ENCODE results near the gene NECTIN1. TPM values are rescaled to one million over a fixed set of nuclear protein-coding genes. Genes with fewer than 3 reads are reported as not detected.

The NECTIN1 gene
- total RNA-seq, 1 donor from 2014 or later = 2.6 TPM

DNA sequence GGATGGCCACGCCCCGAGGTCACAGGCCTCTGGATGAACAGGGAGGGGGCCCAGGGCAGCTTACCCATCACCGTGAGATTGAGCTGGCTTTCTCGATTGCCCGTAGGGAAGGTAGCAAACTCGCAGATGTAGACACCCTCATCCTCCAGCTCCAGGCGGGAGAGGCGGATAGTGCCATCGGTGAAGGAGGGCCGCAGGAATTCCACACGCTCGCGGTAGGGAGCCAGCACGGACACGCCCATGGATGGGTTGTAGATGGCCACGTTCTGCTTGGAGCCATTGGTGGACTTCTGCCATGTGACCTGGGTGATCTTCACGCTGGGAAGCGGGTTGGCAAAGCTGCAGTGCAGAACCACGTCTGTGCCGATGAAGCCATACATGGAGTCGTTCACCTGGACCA lies 50.6 kb downstream of the NECTIN1 start:
- intact Hi-C loops (cut with micrococcal nuclease) = no loop called here

DNA sequence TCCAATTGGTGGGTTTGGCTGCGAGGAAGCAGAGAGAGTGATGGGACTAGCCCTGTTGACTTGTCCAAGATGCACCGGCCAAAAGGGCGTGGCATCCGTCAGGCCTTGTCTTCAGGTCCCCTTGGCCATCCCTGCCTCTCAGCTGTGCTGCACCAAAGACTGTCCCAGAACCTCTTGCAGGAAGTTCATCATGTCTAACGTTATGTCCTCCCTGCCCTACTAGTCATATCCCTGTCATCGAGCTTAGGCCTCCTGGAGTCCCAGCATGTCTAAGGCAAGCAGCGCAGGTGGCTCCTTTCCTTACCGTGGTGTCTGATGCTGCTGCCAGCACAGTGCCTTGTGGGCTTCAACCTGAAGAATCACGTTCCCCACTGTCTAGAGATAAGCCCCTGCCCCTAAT lies 51.2 kb downstream of the NECTIN1 start:
- intact Hi-C loops (cut with micrococcal nuclease) = no loop called here

DNA sequence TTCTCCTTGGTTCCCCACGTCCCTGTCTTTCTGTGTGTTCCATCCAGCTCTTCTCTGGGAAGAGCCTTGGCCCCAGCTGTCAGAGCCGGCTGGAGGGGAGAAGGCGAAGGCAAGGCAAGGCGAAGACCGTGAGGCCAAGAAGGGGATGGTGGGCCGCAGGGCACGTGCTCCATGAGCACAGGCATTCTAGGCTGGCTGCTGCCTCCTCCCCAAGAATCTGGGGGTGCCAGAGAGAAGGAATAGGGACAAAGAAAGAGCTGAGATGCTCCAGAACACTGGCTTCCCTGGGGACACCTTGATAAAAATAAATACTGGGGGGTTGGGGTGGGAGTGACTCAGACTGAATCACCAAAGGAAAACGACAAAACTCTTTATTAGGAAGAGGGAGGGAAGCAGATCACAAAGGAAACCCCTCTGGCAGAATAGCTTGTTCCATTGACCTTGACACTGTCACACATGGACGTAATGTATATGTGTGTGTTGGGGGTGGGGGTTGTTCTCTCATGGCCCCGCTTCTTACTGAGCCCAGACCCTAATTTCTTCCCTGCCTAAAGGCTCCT lies 52.5 kb downstream of the NECTIN1 start:
- intact Hi-C loops (cut with micrococcal nuclease) = no loop called here

DNA sequence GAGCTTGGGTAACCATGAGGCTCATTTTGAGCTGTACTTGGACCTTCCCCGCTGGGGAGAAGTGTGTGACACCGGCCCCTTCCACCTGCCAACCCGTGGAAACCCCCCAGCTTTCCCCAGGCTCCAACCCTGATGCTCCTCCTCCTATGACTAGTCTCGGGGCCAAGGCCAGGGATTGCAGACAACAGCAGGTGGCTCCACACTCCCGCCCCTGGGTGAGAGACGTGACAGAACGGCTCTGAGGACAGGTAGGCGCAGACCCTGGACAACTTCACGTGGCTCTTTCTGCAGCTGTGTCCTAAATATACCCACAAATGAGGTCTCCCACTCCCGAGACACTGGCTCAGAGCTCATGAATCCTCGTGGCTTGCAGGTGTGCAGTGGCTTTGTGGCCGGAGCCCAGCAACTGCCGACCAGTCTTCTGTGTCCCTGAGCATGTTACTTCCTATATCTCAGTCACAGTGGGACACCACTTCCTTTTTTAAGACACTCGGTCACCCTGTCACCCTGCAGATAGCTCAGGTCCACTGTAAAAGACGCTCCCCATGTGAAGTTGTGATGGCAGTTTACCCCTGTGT lies 55.2 kb downstream of the NECTIN1 start:
- intact Hi-C loops (cut with micrococcal nuclease) = loop anchor here (1.0 kb wide), 1 partner anchor 55 kb away; the partner anchor contains the start of gene NECTIN1

DNA sequence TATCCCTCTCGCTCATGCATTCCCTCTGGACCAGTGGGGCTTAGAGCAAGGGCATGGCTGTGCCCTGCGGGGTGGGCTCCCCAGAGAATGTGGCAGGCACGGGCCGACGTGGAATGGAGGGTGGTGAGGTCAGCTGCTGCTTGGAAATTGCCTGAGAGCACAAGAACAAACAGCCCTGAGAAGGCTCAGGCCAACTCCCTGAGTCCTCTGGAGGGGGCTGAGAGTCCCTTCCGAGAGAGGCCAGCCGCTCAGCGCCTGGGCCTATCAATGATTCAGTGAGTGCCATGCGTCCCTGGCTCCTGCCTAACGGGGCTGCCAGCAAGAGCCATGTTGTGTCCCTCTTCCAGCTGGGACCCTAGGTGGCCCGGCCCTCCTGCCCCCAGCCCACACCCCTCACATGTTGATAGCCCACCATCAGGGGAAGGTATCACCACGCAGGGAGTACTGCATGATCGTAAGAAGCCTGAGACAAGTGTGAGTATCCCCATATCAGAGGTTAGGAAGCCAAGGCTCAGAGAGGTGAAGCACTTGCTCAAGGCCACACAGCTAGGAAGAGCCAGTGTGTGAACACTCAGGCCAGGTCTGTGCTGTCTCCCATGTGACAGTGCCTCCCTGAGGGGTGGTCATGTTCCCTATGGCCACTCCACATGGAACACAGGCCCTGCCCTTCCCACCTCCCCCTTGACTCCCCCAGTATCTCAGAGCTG lies 55.8 kb downstream of the NECTIN1 start:
- intact Hi-C loops (cut with micrococcal nuclease) = loop anchor here (1.0 kb wide), 1 partner anchor 56 kb away; the partner anchor contains the start of gene NECTIN1

- intact Hi-C loops (cut with micrococcal nuclease) = no loop called here
These were observed 56.4 kb downstream of the NECTIN1 start for GRCh38 chr11:119672597-119672996.

DNA sequence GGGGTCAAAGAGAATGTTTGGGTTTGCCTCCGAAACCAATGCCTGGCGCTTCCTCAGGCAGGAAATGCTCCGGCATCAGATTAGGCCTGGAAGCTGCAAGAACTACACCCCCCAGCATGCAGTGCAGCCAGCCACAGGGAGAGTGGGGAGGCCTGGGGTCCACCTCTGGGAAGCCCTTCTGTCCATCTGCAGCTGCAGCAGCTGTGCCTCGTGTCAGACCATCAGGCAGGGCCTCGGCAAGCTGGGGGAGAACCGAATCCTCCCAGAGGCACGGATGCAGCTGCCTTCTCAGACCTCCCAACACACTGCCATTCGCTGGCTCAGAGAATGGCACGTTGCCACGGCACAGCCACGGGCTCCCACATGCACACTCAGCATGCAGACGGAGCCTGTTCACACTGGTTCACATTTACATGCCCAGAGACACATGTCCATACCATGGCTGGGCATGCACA lies 57.4 kb downstream of the NECTIN1 start:
- intact Hi-C loops (cut with micrococcal nuclease) = no loop called here

DNA sequence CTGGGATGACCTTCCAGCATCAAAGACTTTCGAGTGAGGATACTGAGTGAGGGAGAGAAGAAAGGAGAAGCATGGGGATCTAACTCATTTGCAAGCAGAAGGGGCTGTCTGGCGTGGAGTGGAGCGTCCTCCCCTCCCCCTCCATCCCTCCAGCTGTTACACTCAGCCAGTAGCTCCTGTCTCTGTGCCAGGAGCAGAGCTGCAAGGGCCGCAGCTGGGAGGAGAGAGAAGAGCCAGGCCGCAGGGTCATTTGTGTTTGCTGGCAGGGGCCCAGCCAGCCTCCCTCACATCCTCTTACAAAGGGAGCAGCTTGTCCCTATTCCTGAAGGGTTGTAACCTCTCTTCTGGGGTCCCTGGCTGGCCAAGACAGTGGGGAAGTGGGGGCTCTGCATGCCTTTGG lies 57.9 kb downstream of the NECTIN1 start:
- intact Hi-C loops (cut with micrococcal nuclease) = no loop called here

DNA sequence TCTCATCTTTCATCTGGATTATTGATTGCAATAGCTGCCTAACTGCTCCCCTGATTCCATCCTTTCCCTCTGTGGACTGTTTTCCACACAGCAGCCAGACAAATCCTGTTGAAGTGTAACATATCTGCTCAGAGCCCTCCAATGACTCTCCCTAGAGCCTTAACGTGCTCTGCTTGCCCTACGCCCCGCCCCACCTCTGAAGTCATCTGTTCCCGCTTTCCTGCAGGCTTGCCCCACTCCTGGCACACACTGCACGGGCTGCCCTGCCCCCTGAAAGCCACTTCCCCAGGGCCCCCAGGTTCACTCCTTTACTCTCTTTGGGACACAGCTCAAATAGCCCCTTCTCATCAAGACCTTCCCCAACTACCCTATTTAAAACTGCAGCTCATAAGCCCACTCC lies 59.5 kb downstream of the NECTIN1 start:
- intact Hi-C loops (cut with micrococcal nuclease) = no loop called here

- intact Hi-C loops (cut with micrococcal nuclease) = no loop called here
These were observed 60.3 kb downstream of the NECTIN1 start for GRCh38 chr11:119668676-119669075.

DNA sequence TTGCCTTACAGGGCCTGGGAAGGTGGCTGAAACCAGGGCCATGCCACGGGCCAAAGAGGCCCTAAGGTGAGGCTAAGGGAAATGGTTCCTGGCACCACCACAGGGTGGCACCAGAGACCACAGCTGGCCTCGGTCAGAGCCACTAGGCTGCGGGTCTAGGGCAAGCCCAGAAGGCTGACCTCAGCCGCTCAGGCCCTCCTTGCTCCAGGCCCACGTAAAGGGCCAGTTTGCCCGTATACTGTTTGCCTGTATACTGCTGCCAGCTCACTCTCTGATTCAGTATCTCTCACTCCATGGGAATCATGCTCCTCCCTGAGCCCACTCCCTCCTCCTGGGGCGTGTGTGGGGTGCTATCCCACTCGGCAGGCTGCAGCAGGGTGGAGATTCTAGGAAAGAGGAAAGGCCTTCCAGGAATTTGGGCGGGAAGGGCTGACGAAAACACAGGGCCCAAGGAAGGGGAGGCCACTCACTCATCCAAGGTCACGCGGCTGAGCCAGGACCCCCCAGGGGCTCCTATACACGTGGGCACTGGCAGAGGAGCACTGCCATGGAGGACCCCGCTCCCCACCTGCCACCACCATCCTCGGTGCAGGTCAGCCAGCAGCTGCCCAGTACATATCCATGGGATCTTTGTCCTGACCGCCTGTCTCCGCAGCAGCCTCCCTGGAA lies 62.4 kb downstream of the NECTIN1 start:
- intact Hi-C loops (cut with micrococcal nuclease) = loop anchor here (1.0 kb wide), 2 partner anchors 63 to 75 kb away; partner anchors contain the start of gene NECTIN1

GRCh38 chr11:119666061-119666460 lies 62.9 kb downstream of the NECTIN1 start:
- intact Hi-C loops (cut with micrococcal nuclease) = loop anchor here (1.0 kb wide), 2 partner anchors 63 to 75 kb away; partner anchors contain the start of gene NECTIN1

GRCh38 chr11:119664701-119665420 lies 64.1 kb downstream of the NECTIN1 start:
- intact Hi-C loops (cut with micrococcal nuclease) = no loop called here

DNA sequence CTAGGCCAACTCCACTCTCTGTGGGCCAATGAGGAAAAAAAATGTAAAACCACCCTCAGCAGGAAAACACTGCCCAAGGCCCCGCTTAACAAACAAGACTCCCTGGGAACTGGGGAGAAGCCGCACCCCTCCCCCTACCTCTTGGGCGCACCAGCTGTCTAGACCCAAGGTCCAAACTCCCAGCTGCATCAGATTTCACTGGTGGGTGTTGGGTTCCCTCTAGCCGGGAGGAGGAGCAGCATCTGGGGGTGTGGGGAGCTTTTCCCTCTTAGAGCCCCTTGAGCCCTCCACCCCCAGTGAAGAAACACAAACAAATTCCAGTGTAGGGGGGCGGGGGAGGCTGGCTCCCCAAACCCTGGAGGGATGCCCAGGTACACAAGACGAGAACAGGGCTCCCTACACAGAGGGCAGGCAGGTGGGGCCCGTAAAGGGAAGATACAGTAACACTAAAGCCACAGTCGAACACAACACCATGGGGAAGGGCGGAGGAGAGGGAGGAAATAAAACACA lies 64.9 kb downstream of the NECTIN1 start:
- intact Hi-C loops (cut with micrococcal nuclease) = no loop called here

- intact Hi-C loops (cut with micrococcal nuclease) = no loop called here
These were observed 65.7 kb downstream of the NECTIN1 start for GRCh38 chr11:119663279-119663678.

GRCh38 chr11:119661226-119661625 lies 67.8 kb downstream of the NECTIN1 start:
- intact Hi-C loops (cut with micrococcal nuclease) = no loop called here

DNA sequence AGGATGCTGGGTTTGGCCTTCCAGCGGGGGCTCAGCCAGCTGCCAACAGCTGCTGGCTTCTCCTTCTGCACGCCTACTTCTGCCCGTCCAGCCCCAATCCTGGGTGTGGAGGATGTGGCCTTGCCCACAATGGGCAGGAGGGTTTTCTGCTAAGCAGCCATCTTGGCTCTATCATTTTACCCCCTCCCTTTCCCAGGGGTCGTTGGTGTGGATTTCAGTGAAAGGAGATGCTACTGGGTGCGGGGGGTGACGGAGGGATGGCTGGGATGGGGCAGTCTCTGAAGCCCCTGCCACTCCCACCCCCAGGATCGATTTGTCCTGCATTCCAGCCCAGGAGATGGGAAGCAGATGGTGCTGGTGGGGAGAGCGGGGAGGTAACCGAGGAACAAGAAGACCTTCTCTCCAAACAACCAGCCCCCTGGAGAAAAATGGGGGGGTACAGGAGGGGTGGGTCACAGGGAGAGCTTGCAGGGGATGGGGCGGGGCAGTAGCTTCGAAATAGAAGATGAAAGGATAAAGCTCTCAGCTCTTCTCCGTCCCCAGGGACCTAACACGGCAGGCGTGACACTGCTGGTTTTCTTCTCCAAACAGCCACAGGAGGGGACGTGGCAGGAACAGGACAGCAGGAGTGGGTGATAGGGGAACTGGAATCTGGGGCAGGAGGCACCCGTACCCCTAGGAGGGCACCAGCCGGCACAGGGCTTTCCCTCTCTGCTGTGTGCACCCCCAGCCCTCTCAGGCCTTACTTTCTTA lies 68.9 kb downstream of the NECTIN1 start:
- intact Hi-C loops (cut with micrococcal nuclease) = no loop called here

DNA sequence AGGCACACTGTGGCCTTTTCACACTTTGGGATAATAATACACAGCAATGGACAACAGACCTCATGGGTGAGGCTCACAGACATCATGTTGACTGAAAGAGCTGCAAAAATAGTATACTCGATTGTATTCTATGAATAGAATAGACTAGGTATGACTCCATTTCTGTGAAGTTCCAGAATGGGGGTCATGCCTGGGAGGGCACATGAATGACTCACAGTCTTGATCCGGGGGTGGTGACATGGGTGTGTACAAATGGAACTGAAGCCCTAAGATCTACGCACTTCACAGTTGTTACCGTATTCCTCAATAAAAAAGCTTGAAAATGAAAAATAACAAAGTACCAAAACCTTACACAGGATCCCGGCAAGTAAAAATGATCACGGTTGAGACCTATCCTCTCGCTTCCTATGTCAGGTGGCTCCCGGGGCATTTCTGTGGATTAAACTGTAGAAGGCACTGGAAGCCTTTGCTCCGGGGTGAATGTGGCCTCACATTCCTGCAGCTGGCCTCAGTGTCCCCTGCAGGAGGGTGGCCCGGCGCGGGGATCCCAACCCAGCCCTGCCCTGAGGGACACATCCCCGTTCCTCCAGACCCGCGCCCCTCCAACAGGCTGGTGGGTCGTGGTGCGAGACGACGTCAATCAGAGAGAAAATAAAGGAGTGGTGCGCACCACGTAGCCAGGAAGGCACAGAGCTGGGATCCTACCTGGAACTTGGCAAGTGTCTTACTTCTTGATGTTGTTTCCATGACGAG lies 75.9 kb downstream of the NECTIN1 start:
- intact Hi-C loops (cut with micrococcal nuclease) = no loop called here

GRCh38 chr11:119651802-119652584 lies 77.0 kb downstream of the NECTIN1 start:
- intact Hi-C loops (cut with micrococcal nuclease) = no loop called here

All from T-helper 2 cell treated with Interferon-gamma antibody and Interleukin-4, amounts not matched to agents 100 ng/mL and 5 ng/mL, for 36 hours (primary cell).